Neutrophil (primary cell): ENCODE measurements around the gene AMTN.

ENCODE experiments used
- H3K27ac ChIP-seq: fragments of 200-600 bp; sonication (generic); 2 replicates; pipeline ENCODE4 v1.5.1; 2016; ENCODE audit warnings: mild to moderate bottlenecking, moderate library complexity
- H3K27me3 ChIP-seq: fragments of 200-600 bp; sonication (generic); 2 replicates; pipeline ENCODE4 v1.6.0; 2016; ENCODE audit warnings: mild to moderate bottlenecking
- H3K36me3 ChIP-seq: fragments of 200-600 bp; sonication (generic); 2 replicates; pipeline ENCODE4 v1.5.1; 2017
- H3K4me1 ChIP-seq, 2 experiments: fragments of 200-600 bp in 1 of 2; sonication (generic) in 1 of 2; 1 replicate in 1 of 2; 2 replicates in 1 of 2; pipeline versions ENCODE4 v1.5.1 to v1.6.1; 2013 to 2016; ENCODE audit warnings: low read depth in 1 of 2, low read length in 1 of 2, mild to moderate bottlenecking in 1 of 2, moderate library complexity in 1 of 2; ENCODE audit not compliant: control insufficient read depth in 1 of 2, insufficient read depth in 1 of 2
- H3K4me3 ChIP-seq, 2 experiments: fragments of 200-600 bp in 1 of 2; sonication (generic) in 1 of 2; 1 replicate in 1 of 2; 2 replicates in 1 of 2; pipeline ENCODE4 v1.5.1; 2013 to 2016; ENCODE audit warnings: low read depth in 1 of 2, low read length in 1 of 2, mild to moderate bottlenecking in 1 of 2, moderate library complexity in 1 of 2
- H3K9me3 ChIP-seq: fragments of 200-600 bp; sonication (generic); 2 replicates; pipeline ENCODE4 v1.5.1; 2016
- TF ChIP-seq, protein P1 (sequence below): fragments of 200-600 bp; sonication (generic); IDR thresholded peaks from 2 replicates; pipeline ENCODE4 v1.5.1; 2016; ENCODE audit warnings: antibody characterized with exemption

Gene AMTN

DNA sequence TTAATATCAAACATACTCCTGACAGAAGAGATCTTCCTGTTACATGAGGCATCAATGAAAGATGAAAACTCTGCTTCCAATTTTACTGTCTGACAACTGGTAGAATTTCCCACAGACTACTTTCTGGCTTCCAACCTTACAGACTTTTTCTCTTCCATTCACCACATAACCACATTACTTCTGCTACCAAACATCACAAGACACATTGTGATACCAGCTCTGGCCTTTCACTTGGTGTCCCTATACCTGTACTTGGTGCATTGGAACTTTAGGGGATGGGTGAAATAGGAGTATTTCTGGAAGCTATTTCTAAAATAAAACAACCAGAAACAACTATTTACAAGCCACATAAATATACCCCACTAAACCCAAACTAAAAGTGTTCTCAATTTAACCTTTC is 20.5 kb downstream of the AMTN start:
- Histone ChIP-seq H3K4me1 (no peaks in the 10 kb centered on the region), H3K27me3 (no peaks in the 10 kb centered on the region), H3K27ac (no peak overlapping the region), H3K9me3 (no peaks in the 10 kb centered on the region), H3K36me3 (no peaks in the 10 kb centered on the region), H3K4me3 (no peak overlapping the region)
- TF ChIP-seq, protein P1, sequence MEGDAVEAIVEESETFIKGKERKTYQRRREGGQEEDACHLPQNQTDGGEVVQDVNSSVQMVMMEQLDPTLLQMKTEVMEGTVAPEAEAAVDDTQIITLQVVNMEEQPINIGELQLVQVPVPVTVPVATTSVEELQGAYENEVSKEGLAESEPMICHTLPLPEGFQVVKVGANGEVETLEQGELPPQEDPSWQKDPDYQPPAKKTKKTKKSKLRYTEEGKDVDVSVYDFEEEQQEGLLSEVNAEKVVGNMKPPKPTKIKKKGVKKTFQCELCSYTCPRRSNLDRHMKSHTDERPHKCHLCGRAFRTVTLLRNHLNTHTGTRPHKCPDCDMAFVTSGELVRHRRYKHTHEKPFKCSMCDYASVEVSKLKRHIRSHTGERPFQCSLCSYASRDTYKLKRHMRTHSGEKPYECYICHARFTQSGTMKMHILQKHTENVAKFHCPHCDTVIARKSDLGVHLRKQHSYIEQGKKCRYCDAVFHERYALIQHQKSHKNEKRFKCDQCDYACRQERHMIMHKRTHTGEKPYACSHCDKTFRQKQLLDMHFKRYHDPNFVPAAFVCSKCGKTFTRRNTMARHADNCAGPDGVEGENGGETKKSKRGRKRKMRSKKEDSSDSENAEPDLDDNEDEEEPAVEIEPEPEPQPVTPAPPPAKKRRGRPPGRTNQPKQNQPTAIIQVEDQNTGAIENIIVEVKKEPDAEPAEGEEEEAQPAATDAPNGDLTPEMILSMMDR: no peak

DNA sequence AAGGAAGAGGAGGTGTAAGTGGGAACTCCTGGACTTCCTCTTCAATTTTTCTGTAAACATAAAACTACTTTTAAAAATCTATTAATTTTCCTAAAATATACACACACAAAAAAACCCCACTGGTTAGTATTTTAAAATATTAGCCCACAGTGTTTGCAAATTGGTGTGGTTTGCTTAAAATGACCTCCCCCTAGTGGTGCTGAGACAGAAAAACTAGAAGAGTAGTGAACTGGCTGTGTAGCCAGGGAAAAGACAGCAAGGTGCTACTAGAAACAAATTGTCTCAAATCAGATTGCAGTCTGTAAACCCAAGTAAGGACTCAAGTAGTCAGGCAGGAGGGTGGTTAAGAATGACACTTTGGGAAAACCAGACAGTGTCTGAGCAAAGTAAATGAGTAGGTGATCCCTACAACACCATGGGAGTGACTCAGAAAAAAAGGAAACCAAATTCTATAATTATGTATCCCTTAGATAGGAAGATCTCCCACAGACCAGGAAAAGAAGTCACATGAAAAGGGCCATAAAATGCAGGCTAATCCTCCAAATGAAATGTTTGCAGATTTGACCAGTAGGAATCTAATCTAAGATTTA is 26.0 kb downstream of the AMTN start:
- H3K27ac ChIP-seq: no peak overlapping the region
- no peaks in the 10 kb centered on the region for H3K9me3 ChIP-seq
- TF ChIP-seq, protein P1: no peak
- no peak overlapping the region for H3K4me3 ChIP-seq
- no peaks in the 10 kb centered on the region for H3K4me1 ChIP-seq
- H3K36me3 ChIP-seq: no peaks in the 10 kb centered on the region
- no peaks in the 10 kb centered on the region for H3K27me3 ChIP-seq

DNA sequence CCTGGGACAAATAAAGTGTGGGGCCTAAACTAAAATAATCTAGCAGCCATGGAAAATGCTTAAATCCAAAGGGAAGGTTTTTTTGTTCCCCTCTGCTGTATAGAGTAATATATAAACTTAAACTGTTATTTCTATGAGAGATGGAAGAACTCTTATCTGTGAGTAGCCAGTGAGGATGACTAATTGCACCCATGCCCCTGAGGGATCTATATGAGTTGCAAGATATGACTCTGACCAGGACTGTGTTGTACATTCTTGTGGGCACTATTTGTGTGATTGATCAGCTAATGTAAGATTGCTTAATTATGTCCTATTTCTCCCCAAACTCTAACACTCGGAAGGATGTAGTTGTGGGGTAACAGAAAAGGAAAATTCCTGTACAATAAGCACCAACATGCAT is 38.5 kb downstream of the AMTN start:
- Histone ChIP-seq H3K27me3 (no peaks in the 10 kb centered on the region), H3K36me3 (no peaks in the 10 kb centered on the region), H3K9me3 (no peaks in the 10 kb centered on the region), H3K4me1 (no peaks in the 10 kb centered on the region), H3K27ac (no peak overlapping the region), H3K4me3 (no peak overlapping the region)
- TF ChIP-seq, protein P1: no peak

DNA sequence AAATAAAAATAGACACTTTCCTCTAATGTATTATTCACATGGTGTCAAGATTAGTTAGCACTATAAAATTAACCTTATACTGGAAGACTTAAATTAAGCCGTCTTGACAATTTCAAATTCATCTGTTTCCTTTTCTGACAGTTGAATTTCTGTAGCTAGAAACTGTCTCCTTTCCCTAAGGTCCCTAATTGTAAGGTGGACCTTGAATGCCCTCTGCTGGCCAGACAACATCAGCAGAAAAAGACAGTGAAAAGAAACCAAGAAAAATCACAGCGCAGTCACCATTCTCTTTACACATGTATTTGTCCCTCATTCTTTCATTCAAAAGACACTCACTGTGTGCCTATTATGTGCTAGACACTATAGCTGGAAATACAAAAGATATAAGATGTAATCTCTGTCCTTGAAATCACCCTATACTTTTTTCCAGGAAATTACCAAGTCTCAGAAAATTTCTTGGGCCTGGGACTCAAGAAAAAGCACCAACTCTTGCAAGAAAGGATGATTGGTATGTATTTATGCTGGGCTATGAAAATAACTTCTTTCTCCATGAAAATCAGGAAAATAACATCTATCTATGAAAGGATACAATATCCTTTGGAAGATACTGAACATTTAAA is 41.0 kb downstream of the AMTN start:
- Histone ChIP-seq H3K4me1 (no peaks in the 10 kb centered on the region), H3K9me3 (no peaks in the 10 kb centered on the region), H3K27me3 (no peaks in the 10 kb centered on the region), H3K36me3 (no peaks in the 10 kb centered on the region), H3K4me3 (no peak overlapping the region), H3K27ac (no peak overlapping the region)
- TF ChIP-seq, protein P1: no peak

DNA sequence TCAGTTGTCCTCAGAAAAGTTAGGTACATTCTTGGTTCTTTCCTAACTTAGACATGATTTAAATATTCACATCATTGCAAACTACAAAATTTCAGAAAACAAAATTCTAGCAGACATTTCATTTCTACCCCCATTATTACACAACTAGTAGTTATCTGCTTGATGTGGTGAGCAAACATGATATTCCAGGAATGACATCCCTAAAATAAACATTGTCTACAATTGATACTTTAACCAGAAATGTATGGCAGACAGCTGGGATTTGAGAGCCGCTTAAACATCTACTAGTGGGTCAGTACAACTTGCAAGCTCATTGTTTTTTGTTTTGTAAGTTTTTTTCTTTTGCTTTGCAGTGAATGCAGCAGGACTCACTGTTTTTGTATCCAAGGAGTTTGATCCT is 41.6 kb downstream of the AMTN start:
- H3K36me3 ChIP-seq: no peaks in the 10 kb centered on the region
- no peaks in the 10 kb centered on the region for H3K27me3 ChIP-seq
- H3K4me1 ChIP-seq: no peaks in the 10 kb centered on the region
- no peak overlapping the region for H3K27ac ChIP-seq
- TF ChIP-seq, protein P1: no peak
- no peak overlapping the region for H3K4me3 ChIP-seq
- no peaks in the 10 kb centered on the region for H3K9me3 ChIP-seq
